ENCODE data around the gene CPLX4. TPM values are rescaled to one million over a fixed set of nuclear protein-coding genes. Genes with fewer than 3 reads are reported as not detected.

CPLX4 gene
- polyA plus RNA-seq, 1 donor (not counting 4 experiments of a cell fraction or from before 2014, with no cell fraction given), result not detected

- H3K4me3 ChIP-seq (ENCODE audit: control insufficient read depth in 2 of 3, extremely low read depth in 1 of 3, insufficient read depth in 2 of 3, low read depth in 1 of 3, low read length in 3 of 3), result no peak overlapping the region
- H4K20me1 ChIP-seq (ENCODE audit: control insufficient read depth, extremely low read depth, insufficient read depth, low read length), result peaks cover 5% of the 10 kb centered on the region
- dilution Hi-C loops (cut with MboI; ENCODE audit: extremely low pct_ligation_motif_present, low sequenced_read_pairs), result no loop called here
- H3K9ac ChIP-seq (ENCODE audit: control insufficient read depth, extremely low read depth, insufficient read depth, low read length), result no peak overlapping the region
- H3K27ac ChIP-seq (ENCODE audit: control insufficient read depth, insufficient read depth, low read length), result no peak overlapping the region
- TF ChIP-seq EZH2 (IDR thresholded peaks at IDR 0.05; ENCODE audit: low read length) (no peak), CTCF (optimal IDR thresholded peaks at IDR 0.05 in 1 of 3, IDR thresholded peaks at IDR 0.05 in 1 of 3, conservative IDR thresholded peaks at IDR 0.05 in 1 of 3; ENCODE audit: extremely low read depth in 1 of 3, insufficient read depth in 2 of 3, low read length in 3 of 3) (no peak)
- no peaks in the 10 kb centered on the region for H3K4me1 ChIP-seq (ENCODE audit: control insufficient read depth, extremely low read depth, insufficient read depth, low read length)
- H3K9me3 ChIP-seq (ENCODE audit: control insufficient read depth, low read depth, low read length), result no peaks in the 10 kb centered on the region
- peaks cover 4% of the 10 kb centered on the region for H3K9me1 ChIP-seq (ENCODE audit: control insufficient read depth, extremely low read depth, insufficient read depth, low read length)
- FAIRE-seq (no peak), DNase-seq (ENCODE audit: low read depth, low spot score) (no peak)
- no peaks in the 10 kb centered on the region for H3K27me3 ChIP-seq (ENCODE audit: control insufficient read depth, extremely low read depth, insufficient read depth, low read length)
- H2AFZ ChIP-seq (ENCODE audit: control insufficient read depth, low read length), result no peak overlapping the region
- no peak overlapping the region for H3K4me2 ChIP-seq (ENCODE audit: control insufficient read depth, extremely low read depth, insufficient read depth, low read depth, low read length)
- H3K36me3 ChIP-seq (ENCODE audit: control insufficient read depth in 2 of 2, extremely low read depth in 1 of 2, insufficient read depth in 2 of 2, low read length in 2 of 2), result peaks cover 6 to 25% of the 10 kb centered on the region in 2 experiments
- peaks cover 32% of the 10 kb centered on the region for H3K79me2 ChIP-seq (ENCODE audit: control insufficient read depth, insufficient read depth, low read length)
These were observed 22.4 kb upstream of the CPLX4 start for GRCh38 chr18:59340817-59341216.

GRCh38 chr18:59340312-59340711 is 21.9 kb upstream of the CPLX4 start:
- Histone ChIP-seq H3K4me3 (ENCODE audit: control insufficient read depth in 2 of 3, extremely low read depth in 1 of 3, insufficient read depth in 2 of 3, low read depth in 1 of 3, low read length in 3 of 3) (no peak overlapping the region), H3K36me3 (ENCODE audit: control insufficient read depth in 2 of 2, extremely low read depth in 1 of 2, insufficient read depth in 2 of 2, low read length in 2 of 2) (peaks cover 4 to 20% of the 10 kb centered on the region in 2 experiments), H3K4me2 (ENCODE audit: control insufficient read depth, extremely low read depth, insufficient read depth, low read depth, low read length) (no peak overlapping the region), H3K27ac (ENCODE audit: control insufficient read depth, insufficient read depth, low read length) (no peak overlapping the region), H3K79me2 (ENCODE audit: control insufficient read depth, insufficient read depth, low read length) (peaks cover 32% of the 10 kb centered on the region), H3K9ac (ENCODE audit: control insufficient read depth, extremely low read depth, insufficient read depth, low read length) (no peak overlapping the region), H4K20me1 (ENCODE audit: control insufficient read depth, extremely low read depth, insufficient read depth, low read length) (peaks cover 3% of the 10 kb centered on the region), H3K27me3 (ENCODE audit: control insufficient read depth, extremely low read depth, insufficient read depth, low read length) (no peaks in the 10 kb centered on the region), H2AFZ (ENCODE audit: control insufficient read depth, low read length) (no peak overlapping the region), H3K9me1 (ENCODE audit: control insufficient read depth, extremely low read depth, insufficient read depth, low read length) (peaks cover 4% of the 10 kb centered on the region), H3K9me3 (ENCODE audit: control insufficient read depth, low read depth, low read length) (no peaks in the 10 kb centered on the region), H3K4me1 (ENCODE audit: control insufficient read depth, extremely low read depth, insufficient read depth, low read length) (no peaks in the 10 kb centered on the region)
- dilution Hi-C loops (cut with MboI; ENCODE audit: extremely low pct_ligation_motif_present, low sequenced_read_pairs), result no loop called here
- no peak for FAIRE-seq
- no peak for DNase-seq (ENCODE audit: low read depth, low spot score)
- TF ChIP-seq EZH2 (IDR thresholded peaks at IDR 0.05; ENCODE audit: low read length), result no peak
- TF ChIP-seq CTCF (optimal IDR thresholded peaks at IDR 0.05 in 1 of 3, IDR thresholded peaks at IDR 0.05 in 1 of 3, conservative IDR thresholded peaks at IDR 0.05 in 1 of 3; ENCODE audit: extremely low read depth in 1 of 3, insufficient read depth in 2 of 3, low read length in 3 of 3), result no peak

Measured in keratinocyte (primary cell).